ENCODE data around the gene CCR2. TPM values are rescaled to one million over a fixed set of nuclear protein-coding genes. Genes with fewer than 3 reads are reported as not detected.
A peak's percentile ranks its signal among the peaks of the same experiment; 100 is the strongest.
"Not testable (repeated sequence)": the region's sequence is repeated elsewhere in the genome, so short reads cannot be mapped to it uniquely, and the experiment has no call there.

CCR2 gene
- total RNA-seq, 3 donors from 2014 or later = 0.18 to 1.4 (median 0.41) TPM

DNA sequence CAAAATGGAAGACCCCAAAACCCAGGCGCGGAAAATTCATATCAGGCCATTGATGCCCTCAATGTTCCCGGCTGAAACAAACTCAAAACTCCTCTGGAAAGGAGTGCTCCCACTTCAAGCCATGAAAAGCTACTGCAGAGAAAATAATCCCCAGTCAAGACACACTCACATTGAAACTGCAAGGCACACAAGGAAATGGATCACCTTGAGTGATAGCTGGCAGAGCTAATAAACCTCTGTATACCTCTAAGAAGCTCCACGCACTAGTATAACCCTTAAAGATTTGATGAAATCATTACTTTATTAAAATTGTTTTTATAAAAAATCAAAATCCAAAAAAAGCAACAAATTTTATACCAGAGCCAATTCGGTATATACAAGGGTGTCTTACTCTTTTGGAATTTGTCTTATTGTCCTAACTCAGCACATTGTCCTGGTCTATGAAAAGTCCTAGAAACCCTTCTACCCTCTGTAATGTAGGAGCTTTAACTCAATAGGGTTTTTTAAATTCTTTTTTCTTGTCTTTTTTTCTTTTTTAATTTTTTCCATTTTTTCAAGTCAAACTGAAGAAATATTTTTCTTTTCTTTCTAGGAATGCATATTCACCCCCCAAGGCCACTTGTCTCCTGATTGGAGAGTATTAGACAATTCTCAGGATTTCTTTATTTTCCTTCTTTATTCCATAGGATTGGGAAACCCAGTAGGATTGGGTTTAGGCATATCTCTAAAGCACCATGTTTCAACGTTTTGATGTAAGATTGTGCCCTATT is 44.5 kb downstream of the CCR2 start:
- no peaks in the 10 kb centered on the region for H3K9me3 Mint-ChIP-seq
- H3K27me3 Mint-ChIP-seq (ENCODE audit: low read depth) = no peaks in the 10 kb centered on the region
- H3K4me1 Mint-ChIP-seq (ENCODE audit: low read depth) = peaks cover 1% of the 10 kb centered on the region

DNA sequence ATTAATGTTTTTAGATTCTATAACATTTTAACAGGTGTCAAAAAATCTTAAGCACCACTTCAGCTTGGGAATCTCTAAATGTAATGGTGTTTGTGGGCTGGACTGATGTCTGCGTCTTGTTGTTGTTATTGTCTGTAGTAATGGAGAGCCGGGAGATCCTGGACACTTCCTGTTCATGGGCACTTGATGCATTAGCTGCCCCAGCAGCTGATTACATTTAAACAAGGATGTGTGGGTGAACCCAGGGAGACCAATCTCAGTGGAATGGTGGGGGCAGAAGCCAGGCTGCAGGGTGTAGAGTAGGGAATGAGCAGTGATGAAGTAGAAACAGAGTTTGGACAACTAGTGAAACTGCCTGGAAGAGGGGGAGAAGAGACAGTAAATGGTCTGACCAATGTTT is 45.2 kb downstream of the CCR2 start:
- H3K27me3 Mint-ChIP-seq (ENCODE audit: low read depth) = no peaks in the 10 kb centered on the region
- H3K4me3 Mint-ChIP-seq = no peak overlapping the region
- DNase-seq = no peak
- no peaks in the 10 kb centered on the region for H3K36me3 Mint-ChIP-seq (ENCODE audit: insufficient read depth)
- no peak for ATAC-seq
- peaks cover 1% of the 10 kb centered on the region for H3K4me1 Mint-ChIP-seq (ENCODE audit: low read depth)
- no peaks in the 10 kb centered on the region for H3K9me3 Mint-ChIP-seq

More for the DNA sequence above, 44.5 kb downstream of the CCR2 start:
- Mint-ChIP-seq H3K36me3 (ENCODE audit: insufficient read depth) (no peaks in the 10 kb centered on the region), H3K4me3 (no peak overlapping the region)
- no peak for ATAC-seq
- DNase-seq = no peak

DNA sequence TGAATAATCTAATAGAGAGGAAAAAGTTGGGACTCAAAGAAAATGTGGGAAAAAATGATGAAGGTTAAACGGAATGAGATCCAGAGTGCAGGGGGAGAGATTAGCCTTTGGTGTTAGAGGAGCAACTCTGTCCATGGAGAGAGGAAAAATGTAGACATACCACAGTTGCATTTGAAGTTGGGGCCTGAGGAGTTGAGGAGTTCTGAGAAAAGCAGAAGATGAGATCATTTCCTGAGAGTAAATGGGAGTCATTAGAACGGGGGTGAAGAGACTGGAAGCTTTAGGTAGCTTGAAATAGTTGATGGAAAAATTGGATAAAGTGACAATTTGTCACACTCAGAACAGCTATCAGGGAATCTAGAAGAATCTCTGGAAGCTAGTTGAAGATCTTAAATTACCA is 45.6 kb downstream of the CCR2 start:
- Mint-ChIP-seq H3K4me3 (no peak overlapping the region), H3K4me1 (ENCODE audit: low read depth) (peaks cover 1% of the 10 kb centered on the region), H3K9me3 (no peaks in the 10 kb centered on the region), H3K27me3 (ENCODE audit: low read depth) (no peaks in the 10 kb centered on the region), H3K36me3 (ENCODE audit: insufficient read depth) (no peaks in the 10 kb centered on the region)
- ATAC-seq (no peak), DNase-seq (no peak)

DNA sequence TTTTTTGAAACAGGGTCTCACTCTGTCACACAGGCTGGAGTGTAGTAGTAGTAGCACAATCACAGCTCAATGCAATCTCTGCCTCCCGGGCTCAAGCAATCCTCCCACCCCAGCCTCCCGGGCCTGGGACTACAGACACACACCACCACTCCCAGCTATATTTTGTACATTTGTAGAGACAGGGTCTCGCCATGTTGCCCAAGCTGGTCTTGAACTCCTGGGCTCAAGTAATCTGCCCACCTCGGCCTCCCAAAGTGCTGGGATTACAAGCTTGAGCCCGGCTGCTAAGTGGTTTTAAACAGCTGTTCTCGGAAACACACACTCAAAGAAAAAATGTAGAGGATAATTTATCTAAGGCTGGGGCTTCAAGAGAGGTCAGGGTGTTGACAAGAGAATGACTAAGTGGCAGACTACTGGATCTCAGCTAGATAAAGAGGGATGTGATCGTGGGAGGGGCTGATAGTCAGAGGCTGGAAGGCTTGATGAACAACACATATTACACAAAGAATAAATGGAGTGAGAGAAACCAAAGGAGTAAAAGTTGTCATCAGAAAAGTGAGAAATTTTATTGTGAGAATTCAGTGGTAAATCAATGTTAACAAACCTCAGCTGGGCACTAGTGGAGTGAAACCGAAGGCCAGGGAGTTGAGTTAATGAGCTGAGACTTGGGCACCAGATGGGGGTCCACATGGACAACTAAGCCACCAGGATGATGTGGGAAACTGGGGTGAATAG is 46.3 kb downstream of the CCR2 start:
- no peak for DNase-seq
- Mint-ChIP-seq H3K4me3 (no peak overlapping the region), H3K4me1 (ENCODE audit: low read depth) (peaks cover 1% of the 10 kb centered on the region), H3K36me3 (ENCODE audit: insufficient read depth) (no peaks in the 10 kb centered on the region), H3K9me3 (no peaks in the 10 kb centered on the region), H3K27me3 (ENCODE audit: low read depth) (no peaks in the 10 kb centered on the region)
- ATAC-seq = no peak

DNA sequence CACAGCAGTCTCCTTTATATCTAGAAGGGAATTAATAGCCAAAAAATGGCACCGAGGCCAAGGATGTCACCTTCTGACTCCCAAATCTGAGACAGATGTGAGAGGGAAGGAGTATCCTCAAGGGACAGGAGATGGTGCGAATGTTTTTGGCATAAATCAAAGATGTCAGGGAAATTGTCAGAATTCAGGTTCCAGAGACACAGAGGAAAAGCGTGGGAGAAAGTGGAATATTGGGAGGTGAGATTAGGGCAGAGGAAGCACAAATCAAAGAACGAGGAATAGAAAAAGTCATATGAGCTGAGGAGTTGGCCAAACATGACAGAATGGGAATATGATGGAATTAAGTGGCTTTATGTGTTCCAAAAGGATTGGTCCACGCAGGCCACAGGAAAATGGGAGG is 46.9 kb downstream of the CCR2 start:
- H3K4me1 Mint-ChIP-seq (ENCODE audit: low read depth) = peaks cover 1% of the 10 kb centered on the region
- H3K9me3 Mint-ChIP-seq = no peaks in the 10 kb centered on the region
- no peak overlapping the region for H3K4me3 Mint-ChIP-seq
- ATAC-seq = no peak
- H3K27me3 Mint-ChIP-seq (ENCODE audit: low read depth) = no peaks in the 10 kb centered on the region
- no peak for DNase-seq
- no peaks in the 10 kb centered on the region for H3K36me3 Mint-ChIP-seq (ENCODE audit: insufficient read depth)

DNA sequence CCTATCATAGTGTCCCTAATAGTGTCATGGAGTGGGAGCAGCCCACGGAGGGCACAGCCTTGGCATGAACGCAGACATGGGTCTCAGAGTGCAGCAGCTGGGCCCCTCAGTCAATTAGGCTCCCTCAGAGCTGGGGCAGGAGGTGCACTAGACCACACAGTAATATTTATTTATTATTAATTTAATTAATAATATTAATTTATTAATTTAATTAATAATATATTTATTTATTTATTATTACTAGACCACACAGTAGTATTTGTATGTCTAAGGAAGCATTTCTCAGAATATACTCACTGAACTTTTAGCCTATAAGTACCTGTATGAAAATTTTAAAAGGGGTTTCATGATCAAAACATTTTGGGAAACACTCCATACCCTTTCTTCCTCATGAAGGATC is 47.7 kb downstream of the CCR2 start:
- Mint-ChIP-seq H3K4me1 (ENCODE audit: low read depth) (peaks cover under 1% of the 10 kb centered on the region), H3K27me3 (ENCODE audit: low read depth) (no peaks in the 10 kb centered on the region), H3K4me3 (no peak overlapping the region), H3K36me3 (ENCODE audit: insufficient read depth) (no peaks in the 10 kb centered on the region), H3K9me3 (no peaks in the 10 kb centered on the region)
- no peak for ATAC-seq
- DNase-seq = no peak

DNA sequence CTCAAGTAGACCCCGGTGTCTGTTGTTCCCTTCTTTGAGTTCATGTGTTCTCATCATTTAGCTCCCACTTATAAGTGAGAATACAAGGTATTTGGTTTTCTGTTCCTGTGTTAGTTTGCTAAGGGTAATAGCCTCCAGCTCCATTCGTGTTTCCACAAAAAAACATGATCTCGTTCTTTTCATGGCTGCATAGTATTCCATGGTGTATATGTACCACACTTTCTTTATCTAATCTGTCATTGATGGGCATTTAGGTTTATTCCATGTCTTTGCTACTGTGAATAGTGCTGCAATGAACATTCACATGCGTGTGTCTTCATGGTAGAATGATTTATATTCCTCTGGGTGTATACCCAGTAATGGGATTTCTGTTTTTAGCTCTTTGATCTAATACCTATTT is 49.0 kb downstream of the CCR2 start:
- not testable (repeated sequence) for ATAC-seq; H3K27me3 Mint-ChIP-seq (ENCODE audit: low read depth); H3K9me3 Mint-ChIP-seq; H3K36me3 Mint-ChIP-seq (ENCODE audit: insufficient read depth); DNase-seq; H3K4me3 Mint-ChIP-seq
- H3K4me1 Mint-ChIP-seq (ENCODE audit: low read depth) = peaks cover 12% of the 10 kb centered on the region

DNA sequence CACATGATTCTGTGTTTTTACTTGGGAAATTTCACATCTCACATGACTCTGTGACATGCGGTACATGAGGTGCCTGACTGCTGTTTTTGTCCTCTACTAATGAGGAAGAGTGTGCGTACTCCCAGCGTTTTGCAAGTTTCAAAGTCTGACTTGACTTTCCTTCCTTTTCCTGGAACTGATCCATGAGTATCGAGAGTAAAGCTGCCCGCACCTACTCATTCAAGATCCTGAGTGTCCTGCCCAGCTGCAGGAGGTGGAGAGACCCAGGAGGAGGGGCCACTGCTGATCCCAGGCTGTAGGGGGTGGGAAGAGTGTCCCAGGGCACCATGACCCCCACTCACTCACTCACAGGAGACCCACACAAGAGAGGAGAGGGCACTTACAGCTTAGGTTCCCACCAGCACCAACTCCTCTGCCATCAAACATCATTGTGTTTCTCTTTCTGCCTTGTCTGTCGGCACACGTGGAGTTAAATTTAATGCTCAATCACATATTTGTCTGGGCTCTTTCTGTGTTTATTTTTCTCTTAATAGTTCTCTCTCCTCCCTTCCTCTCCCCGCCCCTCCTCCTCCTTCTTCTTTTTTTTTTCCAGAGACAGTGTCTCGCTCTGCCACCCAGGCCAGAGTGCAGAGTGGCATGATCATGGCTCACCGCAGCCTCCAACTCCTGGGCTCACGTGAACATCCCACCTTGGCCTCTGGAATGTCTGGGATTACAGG is 51.5 kb downstream of the CCR2 start:
- Mint-ChIP-seq H3K9me3 (no peaks in the 10 kb centered on the region), H3K4me3 (no peak overlapping the region), H3K36me3 (ENCODE audit: insufficient read depth) (no peaks in the 10 kb centered on the region), H3K27me3 (ENCODE audit: low read depth) (no peaks in the 10 kb centered on the region), H3K4me1 (ENCODE audit: low read depth) (peaks cover 24% of the 10 kb centered on the region)
- DNase-seq = no peak
- no peak for ATAC-seq

DNA sequence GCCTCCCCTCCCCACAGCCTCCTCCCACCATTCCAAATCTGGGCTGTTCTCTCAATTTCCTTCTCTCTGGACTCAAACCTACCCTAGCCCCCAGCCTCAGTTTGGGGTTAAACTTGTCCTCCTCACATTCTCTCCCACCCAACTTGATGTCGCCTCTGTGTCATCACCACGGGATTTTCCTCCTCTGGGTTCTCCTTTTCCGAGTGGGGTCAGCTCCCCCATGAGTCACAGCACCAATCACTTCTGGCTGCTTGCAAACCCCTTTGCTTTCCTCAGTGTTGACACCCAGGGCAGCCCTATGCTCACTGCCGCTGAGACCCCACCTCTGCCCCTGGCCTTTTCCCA is 52.5 kb downstream of the CCR2 start:
- Mint-ChIP-seq H3K4me1 (ENCODE audit: low read depth) (peaks cover 24% of the 10 kb centered on the region), H3K36me3 (ENCODE audit: insufficient read depth) (no peaks in the 10 kb centered on the region), H3K9me3 (no peaks in the 10 kb centered on the region), H3K4me3 (no peak overlapping the region), H3K27me3 (ENCODE audit: low read depth) (no peaks in the 10 kb centered on the region)
- no peak for DNase-seq
- ATAC-seq = no peak

DNA sequence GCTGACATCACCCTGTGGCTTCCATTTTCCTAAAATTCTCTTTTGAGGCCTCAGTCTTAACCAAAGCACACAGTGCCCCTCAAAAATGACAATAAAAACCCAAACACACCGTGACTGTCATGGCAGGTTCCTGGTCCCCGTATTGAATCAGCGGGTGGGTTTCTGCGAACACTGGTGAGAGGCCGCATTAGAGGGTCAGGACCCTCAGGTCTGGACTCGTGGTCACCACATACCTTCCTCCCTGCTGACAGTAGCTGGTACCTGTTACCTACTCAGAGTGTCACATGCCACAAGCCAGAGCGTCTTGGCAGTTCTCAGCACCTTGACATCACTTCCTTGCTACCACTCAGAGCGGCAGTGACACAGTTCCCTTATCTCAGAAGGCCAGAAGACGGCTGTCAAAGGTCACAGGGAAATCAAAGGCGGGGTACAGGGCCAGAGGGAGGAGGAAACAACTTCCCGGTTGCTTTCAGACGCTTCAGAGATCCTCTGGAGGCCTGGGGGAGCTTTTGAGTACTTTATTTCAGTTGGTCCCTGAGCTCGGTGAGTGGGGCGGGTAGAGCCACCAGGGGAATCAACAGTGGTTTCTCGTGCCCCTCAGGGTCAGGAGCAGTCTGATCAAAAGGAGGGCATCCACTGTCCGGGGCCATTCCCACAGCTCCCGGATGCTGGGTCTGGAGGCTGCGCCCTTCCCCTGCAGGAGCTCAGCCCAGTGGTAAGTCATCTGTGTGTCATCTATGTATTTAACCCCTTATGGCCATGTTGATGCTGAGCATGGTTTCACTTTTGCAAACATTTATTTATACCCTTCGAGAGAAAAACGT is 53.1 kb downstream of the CCR2 start, which contains the start of the genes CCR5AS and CCRL2:
CCR5AS (minus strand) TSS at position 279 of the 824 bp plus-strand sequence.
CCRL2 (plus strand) TSS at position 472 of the 824 bp plus-strand sequence. CDS start 821 bp downstream, outside the sequence.
- peak within 1 kb of the TSS; percentile 78 for H3K4me3 Mint-ChIP-seq
- peaks cover 24% of the 10 kb centered on the region for H3K4me1 Mint-ChIP-seq (ENCODE audit: low read depth)
- H3K27me3 Mint-ChIP-seq (ENCODE audit: low read depth) = no peaks in the 10 kb centered on the region
- no peaks in the 10 kb centered on the region for H3K36me3 Mint-ChIP-seq (ENCODE audit: insufficient read depth)
- DNase-seq (peak; percentile 28), ATAC-seq (peak; percentile 88 to 91)
- no peaks in the 10 kb centered on the region for H3K9me3 Mint-ChIP-seq

DNA sequence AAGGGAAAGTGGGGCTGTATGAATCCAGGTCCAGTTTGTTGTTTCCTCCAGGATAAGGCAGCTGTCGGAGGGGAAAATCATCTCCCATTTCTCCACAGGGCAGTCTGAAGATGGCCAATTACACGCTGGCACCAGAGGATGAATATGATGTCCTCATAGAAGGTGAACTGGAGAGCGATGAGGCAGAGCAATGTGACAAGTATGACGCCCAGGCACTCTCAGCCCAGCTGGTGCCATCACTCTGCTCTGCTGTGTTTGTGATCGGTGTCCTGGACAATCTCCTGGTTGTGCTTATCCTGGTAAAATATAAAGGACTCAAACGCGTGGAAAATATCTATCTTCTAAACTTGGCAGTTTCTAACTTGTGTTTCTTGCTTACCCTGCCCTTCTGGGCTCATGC is 54.1 kb downstream of the CCR2 start:
- Mint-ChIP-seq H3K27me3 (ENCODE audit: low read depth) (no peaks in the 10 kb centered on the region), H3K4me3 (peak overlapping the region; percentile 13), H3K36me3 (ENCODE audit: insufficient read depth) (no peaks in the 10 kb centered on the region), H3K4me1 (ENCODE audit: low read depth) (peaks cover 24% of the 10 kb centered on the region), H3K9me3 (no peaks in the 10 kb centered on the region)
- ATAC-seq (no peak), DNase-seq (no peak)

DNA sequence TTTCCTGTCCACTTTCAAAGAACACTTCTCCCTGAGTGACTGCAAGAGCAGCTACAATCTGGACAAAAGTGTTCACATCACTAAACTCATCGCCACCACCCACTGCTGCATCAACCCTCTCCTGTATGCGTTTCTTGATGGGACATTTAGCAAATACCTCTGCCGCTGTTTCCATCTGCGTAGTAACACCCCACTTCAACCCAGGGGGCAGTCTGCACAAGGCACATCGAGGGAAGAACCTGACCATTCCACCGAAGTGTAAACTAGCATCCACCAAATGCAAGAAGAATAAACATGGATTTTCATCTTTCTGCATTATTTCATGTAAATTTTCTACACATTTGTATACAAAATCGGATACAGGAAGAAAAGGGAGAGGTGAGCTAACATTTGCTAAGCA is 54.9 kb downstream of the CCR2 start:
- Mint-ChIP-seq H3K4me3 (no peak overlapping the region), H3K36me3 (ENCODE audit: insufficient read depth) (no peaks in the 10 kb centered on the region), H3K27me3 (ENCODE audit: low read depth) (no peaks in the 10 kb centered on the region), H3K9me3 (no peaks in the 10 kb centered on the region), H3K4me1 (ENCODE audit: low read depth) (peaks cover 24% of the 10 kb centered on the region)
- ATAC-seq (no peak), DNase-seq (no peak)

DNA sequence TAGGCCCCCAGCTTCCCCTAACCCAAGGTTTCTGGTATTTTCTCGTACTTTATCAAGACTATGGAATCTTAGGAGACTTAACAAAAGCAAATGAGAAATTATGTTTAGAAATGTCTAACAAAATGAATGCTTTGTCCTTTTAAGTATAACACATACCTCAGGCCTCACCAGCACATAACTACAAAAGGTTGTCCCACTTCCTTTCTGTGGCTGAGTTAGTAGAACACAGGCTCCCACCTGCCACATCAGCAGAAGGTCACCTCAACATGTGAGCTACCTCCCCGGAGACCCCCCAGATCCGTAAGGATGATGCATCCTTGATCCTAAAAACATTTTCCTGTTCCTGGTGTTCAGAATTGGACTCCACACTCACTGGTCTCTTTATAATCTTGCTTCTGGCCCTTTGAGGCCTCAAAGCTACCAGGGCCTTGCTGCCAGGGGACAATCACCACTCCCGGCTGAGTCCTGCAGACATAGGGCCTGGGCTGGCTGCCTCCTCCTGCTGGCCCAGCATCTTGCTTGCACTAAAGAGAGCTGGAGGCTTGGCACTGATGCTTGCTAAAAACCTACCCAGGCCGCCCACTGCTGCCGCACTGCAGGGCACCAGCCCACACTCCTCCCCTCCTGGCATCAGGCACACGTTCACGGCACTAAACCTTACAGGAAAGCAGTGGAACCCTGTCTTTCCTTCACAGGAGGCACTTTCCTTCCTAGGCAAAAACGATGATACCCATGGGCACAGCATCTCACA is 56.0 kb downstream of the CCR2 start:
- no peaks in the 10 kb centered on the region for H3K9me3 Mint-ChIP-seq
- H3K27me3 Mint-ChIP-seq (ENCODE audit: low read depth) = no peaks in the 10 kb centered on the region
- ATAC-seq (no peak), DNase-seq (no peak)
- H3K4me3 Mint-ChIP-seq = no peak overlapping the region
- peaks cover 24% of the 10 kb centered on the region for H3K4me1 Mint-ChIP-seq (ENCODE audit: low read depth)
- no peaks in the 10 kb centered on the region for H3K36me3 Mint-ChIP-seq (ENCODE audit: insufficient read depth)

Measured in activated T-cell treated with anti-CD3 and anti-CD28 coated beads, Interleukin-2, amount 50 U/mL, for 4 hours (primary cell).